Tibial nerve (tissue), 4 donors: ENCODE measurements around the gene TTC23. TPM values are rescaled to one million over a fixed set of nuclear protein-coding genes. Genes with fewer than 3 reads are reported as not detected.

Experiments used
- DNase-seq, 2 donors: peaks; one replicate each; pipeline ENCODE4 v3.0.0-alpha.2; 2019; ENCODE audit warnings: low spot score in 2 of 2
- H3K27ac ChIP-seq, 4 donors: fragments of 200-600 bp; sonication (generic) in 3 of 4; one replicate each; pipeline ENCODE4 v1.5.1; 2017 to 2019; ENCODE audit warnings: mild to moderate bottlenecking in 1 of 4
- H3K27me3 ChIP-seq, 2 donors: fragments of 200-600 bp; sonication (generic) in 1 of 2; one replicate each; pipeline versions ENCODE4 v1.5.1 to v1.6.0; 2017 to 2019
- H3K36me3 ChIP-seq, 3 donors: fragments of 200-600 bp; sonication (generic); one replicate each; pipeline ENCODE4 v1.5.1; 2018 to 2019
- H3K4me1 ChIP-seq, 4 donors: fragments of 200-600 bp; sonication (generic) in 3 of 4; one replicate each; pipeline ENCODE4 v1.5.1; 2017 to 2019
- H3K4me3 ChIP-seq, 4 donors: fragments of 200-600 bp; sonication (generic) in 3 of 4; one replicate each; pipeline ENCODE4 v1.5.1; 2017 to 2019; ENCODE audit warnings: mild to moderate bottlenecking in 1 of 4, moderate library complexity in 1 of 4
- H3K9me3 ChIP-seq, 4 donors: fragments of 200-600 bp; sonication (generic) in 3 of 4; one replicate each; pipeline ENCODE4 v1.5.1; 2017 to 2019
- CTCF ChIP-seq, 5 experiments: fragments of 200-600 bp in 3 of 5; fragments of 450-650 bp in 2 of 5; sonication (generic) in 3 of 5; IDR thresholded peaks; one replicate each; pipeline ENCODE4 v1.5.1; 2016 to 2019; ENCODE audit warnings: antibody characterized with exemption in 5 of 5, mild to moderate bottlenecking in 3 of 5, moderate library complexity in 2 of 5
- EP300 ChIP-seq, 2 donors: sonication (generic); formaldehyde crosslinking; IDR thresholded peaks; one replicate each; pipeline ENCODE4 v1.6.1; 2017; ENCODE audit warnings: antibody characterized with exemption in 2 of 2, mild to moderate bottlenecking in 1 of 2
- POLR2A ChIP-seq, 2 donors: fragments of 450-650 bp; IDR thresholded peaks; one replicate each; pipeline ENCODE4 v1.6.1; 2017; ENCODE audit warnings: antibody characterized with exemption in 2 of 2, mild to moderate bottlenecking in 2 of 2, moderate library complexity in 2 of 2
- WGBS, 2 donors: methylation state at CpG; one replicate each; pipeline ENCODE4 v1.1.5; 2018; 5-methylcytosine and 5-hydroxymethylcytosine counted together
- total RNA-seq, 4 donors: library from RNA; depleted of rRNA; stranded (reverse); fragments of >200 nt; gene quantifications; one replicate each; pipeline ENCODE4 v1.1.0, GENCODE V29; 2016

Gene TTC23
- total RNA-seq, 4 donors from 2014 or later = 19.3 to 59.2 (median 25.7) TPM

DNA sequence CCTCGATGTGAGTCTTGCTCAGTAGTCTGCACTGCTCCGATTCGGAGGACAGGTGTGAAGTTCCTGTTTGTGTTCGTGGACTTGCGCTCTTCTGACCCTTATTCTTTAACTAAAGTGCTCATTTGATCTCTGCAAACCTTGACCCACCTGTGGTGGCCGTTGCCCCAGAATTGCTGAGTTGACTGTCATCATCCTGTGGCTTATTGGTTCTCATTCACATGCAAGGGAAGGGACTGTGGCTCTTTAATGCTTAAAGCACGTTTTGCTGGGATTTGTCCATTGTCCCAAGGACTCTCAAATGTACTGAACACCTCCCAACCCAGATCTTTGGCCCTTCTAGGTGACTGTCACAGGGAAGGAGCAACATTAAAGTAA is 131.1 kb downstream of the TTC23 start:
- Histone ChIP-seq H3K4me3 (no peak overlapping the region), H3K9me3 (no peaks in the 10 kb centered on the region), H3K27me3 (no peaks in the 10 kb centered on the region), H3K27ac (no peak overlapping the region), H3K36me3 (peaks cover 0 to 47% (median 0%) of the 10 kb centered on the region in 3 donors), H3K4me1 (peaks cover 0 to 8% (median 3%) of the 10 kb centered on the region in 4 donors)
- TF ChIP-seq EP300 (IDR thresholded peaks at IDR 0.05) (no peak), POLR2A (IDR thresholded peaks at IDR 0.05) (no peak), CTCF (IDR thresholded peaks at IDR 0.05) (no peak)
- no peak for DNase-seq
- 90 to 91% methylated on average over 7 of the region's 7 CpGs for WGBS, 2 donors

DNA sequence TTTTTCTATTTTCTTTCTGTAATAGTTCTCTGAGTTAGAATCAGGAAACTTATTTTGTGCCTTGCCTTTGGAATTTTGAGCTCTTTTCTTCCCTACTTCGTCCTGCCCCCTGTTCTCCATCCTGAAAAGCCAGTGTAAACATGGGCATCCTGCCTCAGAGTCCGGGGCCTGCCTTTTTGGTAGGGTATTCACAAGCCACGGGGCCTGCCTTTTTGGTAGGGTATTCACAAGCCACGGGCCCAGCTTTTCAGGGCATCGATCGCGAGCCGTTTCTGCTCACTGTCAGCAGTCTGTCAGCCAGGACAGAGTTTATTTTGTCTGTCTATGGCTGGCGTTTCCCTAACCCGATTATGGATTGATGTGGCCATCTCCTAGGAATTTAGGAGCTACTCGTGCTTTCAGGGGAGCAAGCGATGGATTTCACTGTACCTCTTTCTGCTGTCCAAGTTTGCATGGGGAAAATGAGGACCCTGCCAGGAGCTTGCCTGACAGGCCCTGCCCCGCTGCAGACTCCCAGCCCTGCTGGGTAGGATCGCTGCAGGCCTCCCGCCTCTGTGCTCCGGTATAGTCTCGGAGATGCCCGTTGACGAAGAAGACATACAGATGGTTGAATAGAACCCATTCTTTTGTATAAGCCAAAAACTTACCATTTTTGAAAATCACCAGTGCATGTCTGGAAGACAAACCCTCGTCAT is 131.7 kb downstream of the TTC23 start:
- Histone ChIP-seq H3K9me3 (no peaks in the 10 kb centered on the region), H3K27me3 (no peaks in the 10 kb centered on the region), H3K4me1 (peaks cover 0 to 2% (median 0%) of the 10 kb centered on the region in 4 donors), H3K27ac (no peak overlapping the region), H3K4me3 (no peak overlapping the region), H3K36me3 (peaks cover 0 to 47% (median 0%) of the 10 kb centered on the region in 3 donors)
- WGBS, 2 donors = 88% methylated on average over 20 of the region's 20 CpGs
- no peak for TF ChIP-seq POLR2A (IDR thresholded peaks at IDR 0.05)
- no peak for TF ChIP-seq CTCF (IDR thresholded peaks at IDR 0.05)
- no peak for TF ChIP-seq EP300 (IDR thresholded peaks at IDR 0.05)
- DNase-seq = no peak

DNA sequence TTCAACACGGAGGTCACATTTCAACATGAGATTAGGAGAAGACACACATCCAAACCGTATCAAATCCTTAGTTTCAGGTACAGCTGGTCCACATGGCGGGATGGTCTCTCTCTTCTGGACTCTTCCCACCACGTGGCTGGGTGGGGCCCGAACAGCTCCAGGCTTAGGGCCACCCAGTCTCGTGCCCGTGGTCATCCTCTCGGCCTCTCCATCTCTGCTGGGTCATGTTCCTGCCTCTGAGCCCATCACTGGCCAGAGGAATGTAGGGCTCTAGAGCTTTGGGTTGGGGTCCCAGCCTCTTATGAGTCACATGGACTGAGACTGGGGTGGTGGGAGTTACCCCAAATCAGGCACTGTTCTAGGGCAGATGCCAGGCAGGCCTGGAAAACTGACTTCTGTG is 132.3 kb downstream of the TTC23 start:
- H3K4me3 ChIP-seq = no peak overlapping the region
- WGBS, 2 donors = 90 to 91% methylated on average over 8 of the region's 8 CpGs
- H3K4me1 ChIP-seq = no peaks in the 10 kb centered on the region
- H3K27me3 ChIP-seq = no peaks in the 10 kb centered on the region
- TF ChIP-seq POLR2A (IDR thresholded peaks at IDR 0.05) = no peak
- no peak for TF ChIP-seq EP300 (IDR thresholded peaks at IDR 0.05)
- no peak for TF ChIP-seq CTCF (IDR thresholded peaks at IDR 0.05)
- no peak for DNase-seq
- no peaks in the 10 kb centered on the region for H3K9me3 ChIP-seq
- peaks cover 0 to 47% (median 0%) of the 10 kb centered on the region in 3 donors for H3K36me3 ChIP-seq
- no peak overlapping the region for H3K27ac ChIP-seq

DNA sequence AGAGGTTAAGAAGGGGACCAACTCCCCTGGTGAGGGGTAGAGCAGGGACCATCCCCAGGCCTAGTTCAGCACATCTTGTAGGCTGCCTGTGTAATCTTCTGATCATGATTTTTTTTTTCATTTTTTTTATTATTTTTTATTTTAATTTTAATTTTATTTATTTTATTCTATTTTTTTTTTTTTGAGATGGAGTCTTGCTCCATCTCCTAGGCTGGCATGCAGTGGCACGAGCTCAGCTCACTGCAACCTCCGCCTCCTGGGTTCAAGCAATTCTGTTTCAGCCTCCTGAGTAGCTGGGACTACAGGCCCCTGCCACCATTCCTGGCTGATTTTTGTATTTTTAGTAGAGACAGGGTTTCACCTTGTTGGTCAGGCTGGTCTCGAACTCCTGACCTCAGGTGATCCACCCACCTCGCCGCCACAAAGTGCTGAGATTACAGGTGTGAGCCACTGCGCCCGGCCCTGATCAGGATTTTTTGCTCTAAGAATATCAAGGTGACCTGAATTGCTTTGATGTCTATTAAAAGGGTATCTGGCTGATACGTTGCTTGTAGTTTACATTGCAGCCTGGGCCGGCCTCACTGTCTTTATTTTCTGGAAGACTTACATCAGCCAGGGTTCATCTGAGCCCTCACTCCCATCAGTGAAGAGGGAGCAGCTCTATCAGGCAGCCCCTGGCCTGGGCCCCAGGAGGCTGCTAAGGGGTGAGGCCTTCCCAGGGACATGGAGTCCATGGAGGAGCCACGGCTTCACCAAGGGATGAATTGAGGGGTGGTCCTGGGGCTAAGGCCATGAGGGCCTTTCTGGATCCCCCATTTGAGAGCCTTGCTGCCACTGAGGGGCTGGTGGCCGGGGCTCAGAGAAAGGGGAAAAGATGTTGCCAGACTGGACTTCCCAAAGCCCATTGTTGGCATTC is 133.8 kb downstream of the TTC23 start:
- WGBS, 2 donors = 94 to 95% methylated on average over 11 of the region's 11 CpGs
- no peak for DNase-seq
- no peak for TF ChIP-seq POLR2A (IDR thresholded peaks at IDR 0.05)
- H3K4me1 ChIP-seq = peaks cover 0 to 6% (median 0%) of the 10 kb centered on the region in 4 donors
- H3K27ac ChIP-seq = no peak overlapping the region
- H3K4me3 ChIP-seq = no peak overlapping the region
- no peaks in the 10 kb centered on the region for H3K27me3 ChIP-seq
- H3K9me3 ChIP-seq = no peaks in the 10 kb centered on the region
- peaks cover 0 to 47% (median 0%) of the 10 kb centered on the region in 3 donors for H3K36me3 ChIP-seq

GRCh38 chr15:99114511-99115299 is 134.7 kb downstream of the TTC23 start:
- no peak for TF ChIP-seq POLR2A (IDR thresholded peaks at IDR 0.05)
- no peak for TF ChIP-seq EP300 (IDR thresholded peaks at IDR 0.05)
- TF ChIP-seq CTCF (IDR thresholded peaks at IDR 0.05) = no peak
- Histone ChIP-seq H3K27ac (no peak overlapping the region), H3K4me3 (no peak overlapping the region), H3K4me1 (peaks cover 0 to 11% (median 0%) of the 10 kb centered on the region in 4 donors), H3K9me3 (no peaks in the 10 kb centered on the region), H3K36me3 (peaks cover 0 to 46% (median 0%) of the 10 kb centered on the region in 3 donors), H3K27me3 (no peaks in the 10 kb centered on the region)
- no peak for DNase-seq
- 62 to 65% methylated on average over 12 of the region's 12 CpGs for WGBS, 2 donors
